Spleen (tissue), 11 donors: Measurements from ENCODE around the gene USP6NL. TPM values are rescaled to one million over a fixed set of nuclear protein-coding genes. Genes with fewer than 3 reads are reported as not detected.

ENCODE experiments used
- DNase-seq: peaks from one replicate; pipeline ENCODE4 v3.0.0-alpha.2; 2020
- H3K27ac ChIP-seq, 8 donors: fragments of 200-600 bp; sonication (generic) in 7 of 8; 1 replicate in 4 of 8; 2 replicates in 4 of 8; pipeline versions ENCODE4 v1.5.0 to v1.8.0; 2016 to 2021; ENCODE audit warnings: inconsistent platforms in 4 of 8, mild to moderate bottlenecking in 4 of 8, moderate library complexity in 1 of 8
- H3K27me3 ChIP-seq, 7 donors: fragments of 200-600 bp; sonication (generic) in 6 of 7; replicated peaks in 1 of 7; 1 replicate in 4 of 7; 2 replicates in 3 of 7; pipeline versions ENCODE4 v1.5.0 to v1.8.0; 2016 to 2021; ENCODE audit warnings: inconsistent platforms in 3 of 7, mild to moderate bottlenecking in 1 of 7
- H3K36me3 ChIP-seq, 6 donors: fragments of 200-600 bp; sonication (generic) in 5 of 6; 1 replicate in 4 of 6; 2 replicates in 2 of 6; pipeline versions ENCODE4 v1.5.0 to v1.8.0; 2016 to 2021; ENCODE audit warnings: inconsistent platforms in 2 of 6
- H3K4me1 ChIP-seq, 6 donors: fragments of 200-600 bp; sonication (generic) in 5 of 6; 1 replicate in 3 of 6; 2 replicates in 3 of 6; pipeline versions ENCODE4 v1.5.0 to v1.8.0; 2016 to 2021; ENCODE audit warnings: inconsistent platforms in 3 of 6
- H3K4me3 ChIP-seq, 8 donors: fragments of 200-600 bp; sonication (generic) in 7 of 8; 1 replicate in 4 of 8; 2 replicates in 4 of 8; pipeline versions ENCODE4 v1.5.0 to v1.8.0; 2016 to 2021; ENCODE audit warnings: inconsistent platforms in 4 of 8, mild to moderate bottlenecking in 4 of 8, moderate library complexity in 2 of 8
- H3K9me3 ChIP-seq, 8 donors: fragments of 200-600 bp; sonication (generic) in 7 of 8; 1 replicate in 4 of 8; 2 replicates in 4 of 8; pipeline versions ENCODE4 v1.5.0 to v1.8.0; 2016 to 2021; ENCODE audit warnings: inconsistent platforms in 4 of 8
- POLR2A ChIP-seq, 3 donors: fragments of 450-650 bp; IDR thresholded peaks; one replicate each; pipeline ENCODE4 v1.5.1; 2017; ENCODE audit warnings: antibody characterized with exemption in 3 of 3, mild to moderate bottlenecking in 1 of 3
- POLR2AphosphoS5 ChIP-seq, 3 donors: sonication (generic); formaldehyde crosslinking; IDR thresholded peaks; one replicate each; pipeline ENCODE4 v1.5.1; 2017; ENCODE audit warnings: antibody characterized with exemption in 3 of 3
- WGBS, 5 donors: extraction: QIAGEN DNeasy Blood & Tissue Kit in 3 of 5; methylation state at CpG; one replicate each; pipeline versions ENCODE4 v1.1.5 to v1.1.7; 2013 to 2018; 5-methylcytosine and 5-hydroxymethylcytosine counted together
- intact Hi-C: fragments of 100-400 bp; cut with DNase I; formaldehyde crosslinking; loops from one replicate; pipeline ENCODE4 v1.15.0; 2023; ENCODE audit warnings: low total_unique reads
- polyA plus RNA-seq, 3 donors: library from polyadenylated mRNA; stranded (reverse); fragments of 200-250 nt; gene quantifications; one replicate each; pipeline ENCODE4 v1.2.1, GENCODE V29; 2013
- total RNA-seq, 7 donors: library from RNA; depleted of rRNA in 3 of 7; stranded (reverse); fragments of >200 nt in 3 of 7; fragmentation: NEBNext Ultra II Directional in 4 of 7; extraction: Animal tissue kit (Norgen Biotek cat#: 25700) in 4 of 7; gene quantifications; one replicate each; pipeline versions ENCODE4 v1.1.0 to v1.2.1, GENCODE V29; 2016 to 2021
- TF ChIP-seq, protein P1 (sequence below), 11 experiments: fragments of 200-600 bp in 7 of 11; fragments of 450-650 bp in 4 of 11; sonication (generic) in 4 of 11; IDR thresholded peaks in 8 of 11; conservative IDR thresholded peaks in 3 of 11; 1 replicate in 7 of 11; 2 replicates in 4 of 11; pipeline versions ENCODE4 v1.4.0 to v1.8.0; 2016 to 2021; ENCODE audit warnings: antibody characterized with exemption in 11 of 11, inconsistent platforms in 4 of 11, mild to moderate bottlenecking in 1 of 11
- donor health status: healthy with polysubstance abuse.
- donor health status: DM: no; HTN: no; CAD: no; lungs with moderate emphysema.
- donor health status: DM: no; HTN: no; CAD: no.
- donor health status: Bipolar disorder and iron deficiency.
- donor health status: healthy.
- donor health status: DM: no; HTN: no; CAD: no.
- donor health status: DM: yes; HTN: yes; CAD: no.

USP6NL gene
- total and polyA plus RNA-seq, 10 donors = 11.0 to 51.7 (median 37.7) TPM

- TF ChIP-seq POLR2AphosphoS5 (IDR thresholded peaks at IDR 0.05) = no peak
- no peak for TF ChIP-seq POLR2A (IDR thresholded peaks at IDR 0.05)
- TF ChIP-seq, protein P1, sequence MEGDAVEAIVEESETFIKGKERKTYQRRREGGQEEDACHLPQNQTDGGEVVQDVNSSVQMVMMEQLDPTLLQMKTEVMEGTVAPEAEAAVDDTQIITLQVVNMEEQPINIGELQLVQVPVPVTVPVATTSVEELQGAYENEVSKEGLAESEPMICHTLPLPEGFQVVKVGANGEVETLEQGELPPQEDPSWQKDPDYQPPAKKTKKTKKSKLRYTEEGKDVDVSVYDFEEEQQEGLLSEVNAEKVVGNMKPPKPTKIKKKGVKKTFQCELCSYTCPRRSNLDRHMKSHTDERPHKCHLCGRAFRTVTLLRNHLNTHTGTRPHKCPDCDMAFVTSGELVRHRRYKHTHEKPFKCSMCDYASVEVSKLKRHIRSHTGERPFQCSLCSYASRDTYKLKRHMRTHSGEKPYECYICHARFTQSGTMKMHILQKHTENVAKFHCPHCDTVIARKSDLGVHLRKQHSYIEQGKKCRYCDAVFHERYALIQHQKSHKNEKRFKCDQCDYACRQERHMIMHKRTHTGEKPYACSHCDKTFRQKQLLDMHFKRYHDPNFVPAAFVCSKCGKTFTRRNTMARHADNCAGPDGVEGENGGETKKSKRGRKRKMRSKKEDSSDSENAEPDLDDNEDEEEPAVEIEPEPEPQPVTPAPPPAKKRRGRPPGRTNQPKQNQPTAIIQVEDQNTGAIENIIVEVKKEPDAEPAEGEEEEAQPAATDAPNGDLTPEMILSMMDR (IDR thresholded peaks at IDR 0.05 in 8 of 11, conservative IDR thresholded peaks at IDR 0.05 in 3 of 11) = no peak
- Histone ChIP-seq H3K27ac (peak overlapping the region in 2 of 8 donors; percentile 1 to 97), H3K4me3 (no peak overlapping the region), H3K4me1 (peaks cover 25 to 100% (median 82%) of the 10 kb centered on the region in 6 donors), H3K27me3 (no peaks in the 10 kb centered on the region), H3K9me3 (no peaks in the 10 kb centered on the region), H3K36me3 (no peaks in the 10 kb centered on the region)
- 66 to 74% (median 69%) methylated on average over 1 of the region's 1 CpG for WGBS, 5 donors
- intact Hi-C loops = loop anchor here (10.0 kb wide), 1 partner anchor 77 kb away; no protein-coding TSS in a partner anchor
- no peak for DNase-seq
Measured at GRCh38 chr10:11601670-11602069, 9.8 kb downstream of the USP6NL start.

GRCh38 chr10:11600280-11600679 is 11.2 kb downstream of the USP6NL start:
- TF ChIP-seq, protein P1 (IDR thresholded peaks at IDR 0.05 in 8 of 11, conservative IDR thresholded peaks at IDR 0.05 in 3 of 11) = no peak
- TF ChIP-seq POLR2AphosphoS5 (IDR thresholded peaks at IDR 0.05) (no peak), POLR2A (IDR thresholded peaks at IDR 0.05) (no peak)
- no peaks in the 10 kb centered on the region for H3K27me3 ChIP-seq
- peak overlapping the region in 1 of 8 donors; percentile 57 for H3K27ac ChIP-seq
- no peaks in the 10 kb centered on the region for H3K9me3 ChIP-seq
- WGBS, 5 donors = 63 to 87% (median 82%) methylated on average over 3 of the region's 3 CpGs
- no peak overlapping the region for H3K4me3 ChIP-seq
- DNase-seq = no peak
- H3K36me3 ChIP-seq = peaks cover 0 to 4% (median 0%) of the 10 kb centered on the region in 6 donors
- peaks cover 27 to 97% (median 74%) of the 10 kb centered on the region in 6 donors for H3K4me1 ChIP-seq
- intact Hi-C loops = loop anchor here (10.0 kb wide), 1 partner anchor 75 kb away; no protein-coding TSS in a partner anchor

DNA sequence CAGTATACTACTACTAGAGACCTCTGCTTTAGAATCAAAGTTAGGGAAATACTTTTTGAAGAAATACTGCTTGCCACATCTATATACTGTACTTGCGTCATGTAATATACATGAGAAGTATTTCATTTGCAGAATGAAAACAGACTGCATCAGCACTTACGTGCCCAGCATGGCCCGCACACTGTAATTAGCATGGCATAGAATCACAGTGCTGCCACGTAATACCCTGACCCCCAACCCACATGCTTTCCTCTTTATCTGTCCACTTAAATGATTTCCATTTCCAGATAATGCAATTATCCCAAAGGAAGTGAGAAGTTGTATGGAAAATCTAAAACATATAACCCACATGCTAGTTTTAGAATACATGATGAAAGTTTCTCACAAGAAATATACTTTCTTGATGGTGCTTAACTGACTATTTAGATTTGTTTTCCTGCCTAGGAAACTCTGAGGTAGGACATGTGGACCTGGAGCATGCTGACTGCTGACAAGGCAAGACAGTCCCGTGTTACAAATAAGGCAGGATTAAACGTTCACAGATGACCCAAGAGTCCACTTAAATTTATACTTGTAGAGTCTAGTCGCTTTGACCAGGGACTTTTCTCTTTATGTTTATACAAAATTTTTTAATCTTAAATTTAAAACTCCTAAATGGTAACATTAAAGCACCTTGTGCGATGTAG is 12.6 kb downstream of the USP6NL start:
- no peaks in the 10 kb centered on the region for H3K27me3 ChIP-seq
- peak overlapping the region in 3 of 8 donors; percentile 3 to 62 (median 18) for H3K27ac ChIP-seq
- TF ChIP-seq POLR2A (IDR thresholded peaks at IDR 0.05) = no peak
- peak in 1 of 3 donors; percentile 25 for TF ChIP-seq POLR2AphosphoS5 (IDR thresholded peaks at IDR 0.05)
- intact Hi-C loops = no loop called here
- H3K4me3 ChIP-seq = no peak overlapping the region
- no peaks in the 10 kb centered on the region for H3K9me3 ChIP-seq
- 48 to 53% (median 51%) methylated on average over 8 of the region's 8 CpGs for WGBS, 5 donors
- H3K4me1 ChIP-seq = peaks cover 24 to 97% (median 73%) of the 10 kb centered on the region in 6 donors
- DNase-seq = no peak
- H3K36me3 ChIP-seq = peaks cover 0 to 10% (median 0%) of the 10 kb centered on the region in 6 donors

DNA sequence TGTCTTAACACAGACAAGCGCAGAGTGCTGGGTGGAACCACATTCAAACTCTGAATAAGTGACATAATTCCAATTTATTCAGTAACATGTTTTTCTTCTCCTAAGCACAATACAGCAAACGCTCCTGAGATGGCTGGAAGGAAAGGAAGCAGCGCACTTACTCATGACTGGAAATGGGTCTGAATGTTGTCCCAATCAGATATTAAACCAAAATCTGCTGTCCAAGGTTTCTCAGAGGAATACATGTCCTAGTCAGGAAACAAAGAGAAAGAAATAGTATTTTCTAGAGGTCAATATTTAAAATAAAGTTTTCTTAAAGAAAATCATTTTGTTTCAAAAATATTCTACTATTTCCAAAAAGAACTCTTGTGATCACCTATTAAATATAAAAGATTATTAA is 14.0 kb downstream of the USP6NL start:
- peaks cover 15 to 97% (median 66%) of the 10 kb centered on the region in 6 donors for H3K4me1 ChIP-seq
- H3K9me3 ChIP-seq = no peaks in the 10 kb centered on the region
- H3K36me3 ChIP-seq = peaks cover 0 to 13% (median 0%) of the 10 kb centered on the region in 6 donors
- no peak overlapping the region for H3K27ac ChIP-seq
- DNase-seq = no peak
- TF ChIP-seq POLR2AphosphoS5 (IDR thresholded peaks at IDR 0.05) (no peak), POLR2A (IDR thresholded peaks at IDR 0.05) (no peak)
- TF ChIP-seq, protein P1 (IDR thresholded peaks at IDR 0.05 in 8 of 11, conservative IDR thresholded peaks at IDR 0.05 in 3 of 11) = no peak
- 91 to 96% (median 92%) methylated on average over 3 of the region's 3 CpGs for WGBS, 5 donors
- H3K4me3 ChIP-seq = no peak overlapping the region
- intact Hi-C loops = no loop called here
- H3K27me3 ChIP-seq = no peaks in the 10 kb centered on the region
